HL-60 (cell line): ENCODE measurements around the gene RCCD1.

ENCODE experiments used
- CTCF ChIP-seq: IDR thresholded peaks from one replicate; pipeline ENCODE4 v1.5.1; 2011; ENCODE audit warnings: low read length, control low read depth, inconsistent platforms; ENCODE audit not compliant: insufficient read depth
- GABPA ChIP-seq: IDR thresholded peaks from 2 replicates; pipeline ENCODE4 v1.6.1; 2012; ENCODE audit warnings: low read depth

DNA sequence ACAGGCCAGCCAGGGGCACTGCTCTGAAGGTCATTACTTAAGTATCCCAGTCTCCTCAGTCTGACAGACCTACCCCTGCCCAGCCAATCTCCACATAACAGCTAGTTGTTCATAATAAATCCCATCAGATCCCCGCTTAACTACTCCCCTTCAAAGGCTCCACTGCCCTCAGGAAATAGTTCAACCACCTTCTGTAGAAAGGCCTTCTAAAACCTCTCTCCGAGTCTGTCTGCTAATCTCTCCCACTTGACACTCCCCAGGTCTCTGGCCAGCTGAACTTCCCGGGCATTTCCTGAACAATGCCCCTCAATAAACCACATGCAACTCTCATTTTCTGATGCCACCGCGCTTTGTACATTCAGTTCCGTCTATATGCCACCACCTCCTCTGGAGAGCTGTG, 33.6 kb downstream of the RCCD1 start:
- no peak for TF ChIP-seq GABPA
- TF ChIP-seq CTCF = no peak
